IPS-18c (cell line): ENCODE measurements around the gene C1R.

ENCODE experiments used
- H3K4me3 ChIP-seq: 2 replicates; pipeline ENCODE4 v1.7.0; 2013; ENCODE audit warnings: low read depth, mild to moderate bottlenecking, low read length, moderate library complexity; ENCODE audit not compliant: insufficient read depth
- H3K9me3 ChIP-seq: one replicate; pipeline ENCODE4 v1.6.1; 2013; ENCODE audit warnings: mild to moderate bottlenecking, low read length, moderate library complexity; ENCODE audit not compliant: control insufficient read depth, insufficient read depth

The C1R gene

DNA sequence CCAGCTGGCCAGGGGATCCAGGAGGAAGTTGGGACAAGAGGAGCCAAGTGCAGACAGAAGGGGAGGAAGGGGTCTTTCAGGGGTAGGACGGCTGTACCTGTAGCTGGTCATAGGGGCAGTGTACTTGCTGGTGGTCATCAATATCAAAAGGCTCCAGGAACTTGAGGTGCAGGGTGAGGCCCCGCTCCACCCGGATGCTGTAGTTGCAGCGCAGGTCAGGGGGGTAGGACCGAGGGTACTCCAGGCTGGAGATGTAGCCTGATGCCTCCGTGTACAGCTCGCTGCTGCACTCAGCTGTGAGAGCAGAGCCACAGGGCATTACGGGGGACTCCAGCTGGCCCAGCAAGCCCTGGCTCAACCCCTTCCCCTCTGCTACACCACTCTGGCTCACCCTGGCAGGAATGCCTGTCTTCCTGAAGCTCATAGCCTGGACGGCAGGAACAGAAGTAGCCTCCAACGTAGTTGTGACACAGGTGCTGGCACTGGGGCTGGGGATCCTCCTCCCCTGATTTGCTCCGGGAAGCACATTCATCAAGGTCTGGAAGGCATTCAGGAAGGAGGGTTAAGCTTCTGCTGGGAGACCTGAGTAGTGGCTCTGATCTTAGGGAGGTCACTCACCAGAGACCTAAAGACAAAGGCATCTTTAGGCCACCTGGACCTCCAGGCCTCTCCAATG is 2.9 kb downstream of the C1R start:
- Histone ChIP-seq H3K9me3 (peaks cover 10% of the 10 kb centered on the region), H3K4me3 (no peak overlapping the region)

DNA sequence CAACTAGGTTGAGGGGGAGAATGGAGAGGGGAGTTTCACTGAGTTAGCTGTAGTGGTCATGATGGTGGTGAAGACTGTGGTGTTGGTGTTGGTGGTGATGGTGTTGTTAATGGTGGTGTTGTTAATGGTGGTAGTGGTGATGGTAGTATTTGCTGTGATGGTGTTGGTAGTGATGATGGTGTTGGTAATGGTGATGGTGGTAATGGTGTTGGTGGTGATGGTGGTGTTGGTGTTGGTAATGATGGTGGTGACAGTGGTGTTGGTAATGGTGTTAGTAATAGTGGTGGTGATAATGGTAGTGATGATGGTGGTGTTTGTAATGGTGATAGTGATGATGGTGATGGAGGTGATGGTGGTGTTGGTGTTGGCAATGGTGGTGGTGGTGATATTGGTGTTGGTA is 9.1 kb downstream of the C1R start:
- H3K4me3 ChIP-seq, result no peak overlapping the region
- peaks cover 6% of the 10 kb centered on the region for H3K9me3 ChIP-seq

DNA sequence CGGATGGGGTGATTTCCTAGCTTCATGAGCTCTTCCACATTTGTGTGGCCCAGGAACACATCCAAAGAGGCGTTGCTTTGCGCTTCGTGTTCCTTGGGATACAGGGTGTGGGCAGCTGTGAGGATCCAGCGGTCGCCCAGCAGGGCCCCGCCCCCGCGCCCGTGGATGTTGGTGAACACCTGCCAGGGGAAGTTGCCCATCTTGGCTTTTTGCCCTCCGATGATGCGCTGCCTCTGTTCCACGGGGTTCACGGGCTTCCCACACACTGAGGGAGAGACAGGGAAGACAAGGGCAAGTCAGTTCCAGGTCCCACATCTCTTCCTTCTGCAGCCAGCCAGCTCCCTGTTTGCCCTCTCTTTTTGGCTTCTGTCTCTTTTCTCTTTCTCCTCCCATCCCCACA is 11.2 kb downstream of the C1R start:
- Histone ChIP-seq H3K4me3 (no peak overlapping the region), H3K9me3 (peaks cover 6% of the 10 kb centered on the region)

DNA sequence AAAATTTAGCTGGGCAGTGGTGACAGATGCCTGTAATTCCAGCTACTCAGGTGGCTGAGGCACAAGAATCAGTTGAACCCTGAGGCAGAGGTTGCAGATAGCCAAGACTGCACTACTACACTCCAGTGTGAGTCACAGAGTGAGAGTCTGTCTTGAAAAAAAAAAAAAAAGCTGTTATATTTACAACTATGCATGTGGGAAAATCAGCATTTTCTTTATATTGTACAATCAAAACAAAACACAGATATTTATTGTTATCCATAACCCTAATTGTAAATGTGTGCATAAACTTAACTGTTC is 12.5 kb downstream of the C1R start:
- Histone ChIP-seq H3K9me3 (peaks cover 5% of the 10 kb centered on the region), H3K4me3 (no peak overlapping the region)

DNA sequence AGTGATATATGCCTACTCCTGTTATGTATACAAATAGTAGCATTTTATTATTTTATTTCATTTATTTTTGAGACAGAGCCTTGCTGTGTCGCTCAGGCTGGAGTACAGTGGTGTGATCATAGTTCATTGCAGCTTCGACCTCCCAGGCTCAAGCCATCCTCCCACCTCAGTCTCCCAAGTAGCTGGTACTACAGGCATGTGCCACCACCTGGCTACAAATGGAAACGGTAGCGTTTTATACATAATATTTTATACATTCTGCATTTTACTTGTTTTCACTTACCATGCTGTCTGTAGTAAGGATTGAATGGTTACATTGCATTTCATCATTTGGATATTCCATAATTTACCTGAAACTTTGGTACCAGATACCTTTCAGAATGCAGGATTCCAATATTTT is 14.1 kb downstream of the C1R start:
- Histone ChIP-seq H3K4me3 (no peak overlapping the region), H3K9me3 (no peaks in the 10 kb centered on the region)

DNA sequence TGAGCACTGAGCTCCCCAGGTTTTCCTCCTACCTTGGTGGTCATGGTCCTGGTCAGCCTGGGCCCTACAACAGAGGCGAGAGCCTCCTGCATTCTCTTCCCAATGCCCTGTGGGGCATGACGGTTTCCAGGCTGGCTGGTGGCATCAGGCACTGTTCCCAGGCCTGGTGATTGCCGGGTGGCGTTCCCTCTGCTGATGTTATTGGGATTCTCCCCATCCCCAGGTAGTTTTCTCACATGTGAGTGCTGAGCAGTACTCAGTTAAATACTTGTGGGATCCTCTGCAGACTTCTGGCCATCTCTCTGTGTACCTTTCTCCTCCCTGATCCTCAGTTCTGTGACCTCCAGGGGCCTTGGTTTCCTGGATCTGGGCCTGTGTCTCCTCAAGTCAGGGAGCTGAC is 15.8 kb downstream of the C1R start:
- H3K9me3 ChIP-seq, result no peaks in the 10 kb centered on the region
- no peak overlapping the region for H3K4me3 ChIP-seq

DNA sequence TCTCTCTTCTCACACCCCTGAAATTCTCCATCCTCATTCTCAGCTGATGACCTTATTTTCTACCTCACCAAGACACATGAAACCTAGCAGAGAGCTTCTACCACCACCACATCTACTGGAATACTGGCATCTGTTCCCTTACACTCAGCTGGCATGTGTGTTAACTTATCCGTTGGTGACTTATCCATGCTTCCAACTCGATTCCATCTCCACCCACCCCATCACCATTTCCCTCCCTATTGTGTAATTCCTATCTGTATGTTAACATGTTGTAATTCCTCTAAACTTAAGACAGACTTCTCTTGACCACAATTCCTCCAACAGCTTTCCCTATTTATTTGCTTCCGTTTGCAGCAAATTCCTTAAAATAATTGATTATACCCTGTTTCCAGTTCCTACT is 16.3 kb downstream of the C1R start:
- Histone ChIP-seq H3K4me3 (no peak overlapping the region), H3K9me3 (no peaks in the 10 kb centered on the region)

DNA sequence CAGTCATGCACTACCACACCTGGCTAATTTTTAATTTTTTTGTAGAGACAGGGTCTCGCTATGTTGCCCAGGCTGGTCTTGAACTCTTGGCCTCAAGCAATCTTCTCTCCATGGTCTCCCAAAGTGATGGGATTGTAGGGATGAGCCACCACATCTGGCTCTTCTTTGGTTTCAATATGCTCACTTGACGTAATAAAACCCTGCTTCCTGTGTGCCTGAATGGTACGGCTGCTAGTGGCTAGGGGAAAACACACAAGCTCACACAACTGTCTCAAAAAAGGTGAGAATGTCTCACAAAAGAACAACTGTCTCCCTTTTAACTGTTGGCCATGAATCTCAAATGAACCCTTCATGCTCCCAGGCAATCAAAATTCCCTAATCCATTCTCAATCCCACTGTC is 16.7 kb downstream of the C1R start:
- Histone ChIP-seq H3K9me3 (no peaks in the 10 kb centered on the region), H3K4me3 (no peak overlapping the region)

DNA sequence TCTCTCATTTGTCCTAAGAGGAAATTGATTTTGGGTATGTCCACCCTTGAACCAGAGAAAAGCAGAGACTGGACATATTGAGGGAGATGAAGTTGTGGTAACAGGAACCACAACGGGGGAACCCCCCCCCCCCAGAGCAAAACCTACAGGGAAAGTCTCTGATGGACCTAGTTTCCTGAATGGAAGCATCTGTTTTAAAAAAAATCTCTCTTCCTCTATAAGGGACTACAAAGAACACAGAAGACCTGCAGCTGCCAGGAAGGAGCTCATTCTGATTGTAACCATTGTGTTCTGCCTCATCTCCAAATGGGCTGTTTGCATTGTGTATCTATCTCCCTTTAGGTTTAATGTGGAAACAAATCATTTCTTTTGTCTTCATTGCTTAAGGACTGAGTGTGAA is 18.3 kb downstream of the C1R start:
- no peak overlapping the region for H3K4me3 ChIP-seq
- no peaks in the 10 kb centered on the region for H3K9me3 ChIP-seq

DNA sequence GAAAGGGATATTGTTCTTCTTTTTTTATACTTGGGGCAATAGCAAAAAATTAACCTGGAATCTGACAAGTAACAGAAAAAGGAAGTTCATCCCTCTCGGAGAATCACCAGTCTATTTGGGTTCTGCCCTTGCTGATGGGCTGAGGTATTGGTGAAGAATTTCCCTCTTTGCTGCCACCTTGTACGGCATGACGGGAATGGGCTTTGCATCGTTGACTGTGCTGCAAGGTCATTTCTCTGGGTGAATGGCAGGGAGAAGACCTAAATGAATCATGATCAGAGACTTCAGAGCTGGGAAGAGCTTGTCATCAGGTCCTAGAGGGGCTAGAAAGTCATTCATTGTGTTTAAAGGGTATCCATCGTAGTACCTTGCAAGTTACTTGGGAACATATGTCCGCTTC is 19.7 kb downstream of the C1R start:
- no peaks in the 10 kb centered on the region for H3K9me3 ChIP-seq

DNA sequence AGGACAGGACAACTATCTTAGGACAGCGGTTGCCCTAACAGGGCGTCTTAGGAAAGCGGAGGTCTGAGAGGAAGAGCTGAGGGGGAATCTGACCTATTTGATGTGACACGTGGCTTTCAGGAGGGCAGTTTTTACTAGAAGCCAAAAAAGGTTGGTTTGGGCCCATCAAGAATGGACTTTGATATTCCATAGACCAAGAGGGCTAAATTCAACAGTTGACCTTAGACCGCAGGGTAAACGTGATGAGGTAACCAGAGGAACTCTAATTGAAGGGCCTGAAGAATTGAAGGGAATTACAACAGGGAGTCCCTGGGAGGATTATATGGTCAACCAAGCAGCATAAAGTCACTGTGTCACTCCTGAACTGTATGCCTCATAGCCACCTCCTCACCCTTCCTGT is 20.2 kb downstream of the C1R start:
- Histone ChIP-seq H3K9me3 (no peaks in the 10 kb centered on the region), H3K4me3 (no peak overlapping the region)

More for the DNA sequence above, 19.7 kb downstream of the C1R start:
- no peak overlapping the region for H3K4me3 ChIP-seq

DNA sequence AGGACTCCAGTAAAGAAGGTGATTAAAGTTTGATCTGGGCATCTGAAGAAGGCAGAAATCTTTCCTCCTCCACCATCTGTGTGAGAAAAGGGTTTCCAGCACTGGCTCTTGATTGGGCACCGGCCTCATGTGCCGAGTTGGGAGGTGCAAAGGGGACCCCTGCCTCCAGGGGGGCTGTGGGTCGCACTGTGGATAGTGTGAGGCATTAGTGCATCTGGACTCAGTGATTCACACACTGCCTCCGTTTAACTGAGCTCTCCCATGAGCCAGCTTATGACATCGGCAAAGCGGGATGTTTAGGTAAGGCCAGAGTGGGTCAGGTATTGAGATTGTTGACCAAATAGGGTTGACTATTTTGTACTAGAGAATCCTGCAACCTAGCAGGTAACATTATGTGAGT is 22.9 kb downstream of the C1R start:
- H3K9me3 ChIP-seq, result no peaks in the 10 kb centered on the region

DNA sequence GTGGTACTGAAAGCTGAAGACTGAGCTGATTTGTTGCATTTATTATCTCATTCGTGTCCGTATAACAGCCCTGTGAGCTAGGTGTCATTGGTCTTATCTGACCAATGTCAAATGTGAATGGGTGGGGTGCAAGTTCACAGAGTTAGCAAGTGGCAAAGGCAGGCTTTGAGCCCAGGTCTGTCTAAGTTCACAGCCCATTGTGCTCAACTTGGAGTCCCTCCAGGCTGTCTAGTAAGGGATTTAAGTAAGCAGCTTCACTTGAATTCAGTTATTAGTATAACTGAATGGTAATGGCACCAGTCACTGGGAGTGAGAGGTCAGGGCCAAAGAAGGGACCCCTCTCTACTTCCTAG is 23.3 kb downstream of the C1R start:
- H3K9me3 ChIP-seq, result no peaks in the 10 kb centered on the region
- H3K4me3 ChIP-seq, result no peak overlapping the region

More for the DNA sequence above, 22.9 kb downstream of the C1R start:
- no peak overlapping the region for H3K4me3 ChIP-seq

DNA sequence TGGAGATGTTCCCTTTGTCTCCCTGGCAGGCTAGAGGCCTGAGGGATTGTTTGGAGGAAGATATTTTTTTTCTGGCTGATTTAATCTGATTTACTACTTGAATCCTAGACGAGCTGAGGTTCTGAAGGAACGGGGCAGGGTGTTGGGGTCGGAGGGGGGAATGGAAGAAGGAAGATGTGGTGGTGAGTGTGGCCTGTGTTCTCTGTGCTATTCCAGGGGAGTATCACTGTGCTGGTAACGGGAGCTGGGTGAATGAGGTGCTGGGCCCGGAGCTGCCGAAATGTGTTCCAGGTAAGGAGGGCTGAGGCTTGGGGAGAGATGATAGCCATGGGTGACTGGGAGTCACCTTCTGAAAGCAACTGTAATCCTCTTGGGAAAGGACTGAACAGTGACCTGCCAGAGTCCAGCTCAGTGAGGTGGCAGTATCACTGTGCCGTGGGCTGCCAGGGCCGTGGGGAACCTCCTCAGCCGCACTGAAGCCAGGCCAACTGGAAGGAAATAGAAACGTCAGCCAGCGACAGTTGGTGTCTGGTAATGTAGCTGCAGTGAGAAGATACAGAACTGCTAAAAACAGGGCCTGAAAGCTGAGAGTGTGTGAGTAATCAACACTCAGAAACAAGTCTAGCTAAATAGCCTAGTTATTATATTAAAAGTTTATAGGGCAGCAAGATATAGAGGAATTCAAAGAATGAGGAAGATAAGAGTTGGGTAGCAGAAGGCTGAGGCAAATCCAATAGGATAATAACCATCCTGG is 23.8 kb downstream of the C1R start:
- Histone ChIP-seq H3K9me3 (no peaks in the 10 kb centered on the region), H3K4me3 (no peak overlapping the region)

DNA sequence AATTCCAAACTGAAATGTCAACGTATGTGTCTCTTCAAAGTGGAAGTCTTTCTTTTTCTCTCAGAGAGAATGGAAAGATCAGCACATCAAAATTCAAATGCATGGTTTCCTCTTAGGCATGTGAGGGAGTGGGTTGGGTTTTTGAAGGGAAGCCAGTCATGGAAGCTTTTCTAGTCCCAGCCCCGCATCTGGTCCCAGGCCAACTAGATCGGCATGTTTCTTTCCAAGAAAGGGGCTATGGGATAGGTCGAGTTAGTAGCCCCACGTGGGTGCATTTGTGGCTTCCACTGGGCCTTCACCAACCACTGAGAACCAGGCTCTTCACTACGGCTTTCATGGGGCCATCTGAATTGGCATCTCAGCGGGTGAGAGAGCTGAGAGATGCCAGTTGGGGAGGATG is 25.1 kb downstream of the C1R start:
- Histone ChIP-seq H3K9me3 (no peaks in the 10 kb centered on the region), H3K4me3 (no peak overlapping the region)

DNA sequence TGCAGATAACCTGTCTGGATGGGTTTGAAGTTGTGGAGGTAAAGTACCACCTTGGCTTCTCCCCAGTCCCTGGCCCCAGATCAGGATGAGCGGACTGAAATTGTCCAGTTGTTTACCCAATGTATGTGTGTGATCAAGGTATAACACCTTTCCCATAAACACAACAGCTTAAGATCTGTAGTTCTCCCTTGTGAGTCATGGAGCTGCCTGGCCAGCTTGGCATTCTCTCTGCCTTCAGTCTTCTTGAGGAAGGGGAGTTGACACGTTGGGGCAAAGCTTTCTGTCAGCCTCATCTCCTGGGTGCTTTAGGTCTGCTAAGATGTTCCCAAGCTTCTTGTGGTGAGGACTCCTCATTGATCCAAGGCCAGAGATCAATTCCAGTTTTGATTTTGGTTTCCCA is 25.6 kb downstream of the C1R start:
- Histone ChIP-seq H3K4me3 (no peak overlapping the region), H3K9me3 (no peaks in the 10 kb centered on the region)

DNA sequence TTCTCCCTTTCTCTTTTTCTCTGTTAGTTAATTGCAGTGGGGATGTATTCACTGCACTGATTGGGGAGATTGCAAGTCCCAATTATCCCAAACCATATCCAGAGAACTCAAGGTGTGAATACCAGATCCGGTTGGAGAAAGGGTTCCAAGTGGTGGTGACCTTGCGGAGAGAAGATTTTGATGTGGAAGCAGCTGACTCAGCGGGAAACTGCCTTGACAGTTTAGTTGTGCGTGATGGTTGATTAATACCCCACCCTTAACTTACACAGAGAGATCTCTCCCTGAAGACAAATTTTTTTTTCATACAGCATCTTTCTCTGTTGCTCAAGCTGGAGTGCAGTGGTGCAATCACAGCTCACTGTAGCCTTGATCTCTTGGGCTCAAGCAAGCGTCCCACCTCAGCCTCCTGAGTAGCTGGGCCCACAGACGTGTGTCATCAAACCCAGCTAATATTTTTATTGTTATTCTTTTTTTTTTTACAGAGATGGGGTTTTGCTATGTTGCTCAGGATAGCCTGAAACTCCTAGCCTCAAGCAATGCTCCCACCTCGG is 27.1 kb downstream of the C1R start:
- Histone ChIP-seq H3K9me3 (no peaks in the 10 kb centered on the region), H3K4me3 (no peak overlapping the region)

DNA sequence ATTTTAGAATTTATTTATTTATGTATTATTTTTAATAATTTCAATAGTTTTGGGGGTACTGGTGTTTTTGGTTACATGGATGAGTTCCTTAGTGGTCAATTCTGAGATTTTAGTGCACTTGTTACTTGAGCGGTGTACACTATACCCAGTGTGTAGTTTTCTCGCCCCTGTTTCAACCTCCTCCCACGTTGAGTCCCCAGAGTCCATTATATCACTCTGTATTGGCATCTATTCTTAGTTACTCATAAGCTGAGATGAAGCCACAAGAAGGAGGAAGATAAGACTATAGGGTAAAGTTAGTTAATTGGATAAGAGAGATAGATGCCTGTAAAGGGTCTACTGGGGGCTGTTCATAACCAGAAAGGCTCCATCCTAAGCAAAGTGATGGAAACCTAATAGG is 27.7 kb downstream of the C1R start:
- no peak overlapping the region for H3K4me3 ChIP-seq
- no peaks in the 10 kb centered on the region for H3K9me3 ChIP-seq

DNA sequence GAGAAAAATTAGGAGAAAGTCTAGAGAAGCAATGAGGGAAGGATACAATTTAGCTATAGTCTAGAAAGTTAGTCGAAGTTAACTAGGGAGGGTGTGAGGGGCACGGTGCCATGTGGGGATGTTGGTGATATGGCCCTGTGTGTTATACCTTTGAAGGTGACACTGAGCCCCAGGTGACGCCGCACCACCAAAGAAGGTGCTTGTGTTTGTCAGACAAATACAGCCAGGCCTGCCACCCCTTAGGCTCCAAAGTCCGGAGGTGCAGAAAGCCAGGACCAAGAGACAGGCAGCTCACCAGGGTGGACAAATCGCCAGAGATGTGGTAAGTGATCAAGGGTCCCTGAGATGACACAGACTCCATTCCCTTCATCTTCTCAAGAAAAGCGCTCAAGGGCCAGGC is 30.6 kb downstream of the C1R start:
- no peaks in the 10 kb centered on the region for H3K9me3 ChIP-seq
- H3K4me3 ChIP-seq, result no peak overlapping the region
